ENCODE data around the gene MFSD2B.
"Not testable (repeated sequence)": the region's sequence is repeated elsewhere in the genome, so short reads cannot be mapped to it uniquely, and the experiment has no call there.

Gene MFSD2B

GRCh38 chr2:24022975-24023575 lies 13.2 kb downstream of the MFSD2B start:
- TF ChIP-seq CTCF (IDR thresholded peaks at IDR 0.05; ENCODE audit: control extremely low read depth, extremely low read depth, low read depth, missing control alignments) = no peak
- CTCF ChIA-PET = interaction anchor here (0.9 to 2.5 kb wide), 2 partner anchors 11 to 62 kb away, joined by 4 to 8 read pairs; partner anchors contain the start of gene TP53I3
- DNase-seq (ENCODE audit: extremely low spot score) = no peak
- POLR2A ChIA-PET = no interaction called here

- POLR2A ChIA-PET = no interaction called here
- no peak for TF ChIP-seq CTCF (IDR thresholded peaks at IDR 0.05; ENCODE audit: control extremely low read depth, extremely low read depth, low read depth, missing control alignments)
- no peak for DNase-seq (ENCODE audit: extremely low spot score)
- CTCF ChIA-PET = interaction anchor here (0.8 to 2.5 kb wide), 3 partner anchors 9 to 61 kb away, joined by 3 to 8 read pairs (median 4); partner anchors contain the start of gene TP53I3
Measured at GRCh38 chr2:24024018-24024417, 14.1 kb downstream of the MFSD2B start.

GRCh38 chr2:24024996-24025663 lies 15.2 kb downstream of the MFSD2B start:
- no peak for TF ChIP-seq CTCF (IDR thresholded peaks at IDR 0.05; ENCODE audit: control extremely low read depth, extremely low read depth, low read depth, missing control alignments)
- POLR2A ChIA-PET = interaction anchor here (0.6 kb wide), 1 partner anchor 12 kb away, joined by 4 read pairs; no protein-coding TSS in a partner anchor
- DNase-seq (ENCODE audit: extremely low spot score) = no peak
- CTCF ChIA-PET = interaction anchor here (0.8 to 1.7 kb wide), 3 partner anchors 7 to 59 kb away, joined by 3 to 5 read pairs (median 5); partner anchors contain the start of gene TP53I3

- DNase-seq (ENCODE audit: extremely low spot score) = no peak
- ChIA-PET POLR2A (no interaction called here), CTCF (interaction anchor here (0.8 to 1.7 kb wide), 5 partner anchors 10 to 99 kb away, joined by 3 to 5 read pairs (median 4); partner anchors contain the start of genes ATAD2B and TP53I3)
- TF ChIP-seq CTCF (IDR thresholded peaks at IDR 0.05; ENCODE audit: control extremely low read depth, extremely low read depth, low read depth, missing control alignments) = no peak
Measured at GRCh38 chr2:24026233-24026632, 16.3 kb downstream of the MFSD2B start.

- TF ChIP-seq CTCF (IDR thresholded peaks at IDR 0.05; ENCODE audit: control extremely low read depth, extremely low read depth, low read depth, missing control alignments) = no peak
- ChIA-PET POLR2A (interaction anchor here (1.0 kb wide), 1 partner anchor 9 kb away, joined by 3 read pairs; no protein-coding TSS in a partner anchor), CTCF (interaction anchor here (1.3 kb wide), 1 partner anchor 21 kb away, joined by 3 read pairs; no protein-coding TSS in a partner anchor)
- no peak for DNase-seq (ENCODE audit: extremely low spot score)
Measured at GRCh38 chr2:24038786-24039499, 29.1 kb downstream of the MFSD2B start.

- POLR2A ChIA-PET = no interaction called here
- TF ChIP-seq CTCF (IDR thresholded peaks at IDR 0.05; ENCODE audit: control extremely low read depth, extremely low read depth, low read depth, missing control alignments) = no peak
Measured at GRCh38 chr2:24040511-24040910, 30.6 kb downstream of the MFSD2B start.

GRCh38 chr2:24043133-24043532 lies 33.2 kb downstream of the MFSD2B start:
- POLR2A ChIA-PET; CTCF ChIA-PET; DNase-seq (ENCODE audit: extremely low spot score): not testable (repeated sequence)

More at GRCh38 chr2:24040511-24040910, 30.6 kb downstream of the MFSD2B start:
- no peak for DNase-seq (ENCODE audit: extremely low spot score)
- CTCF ChIA-PET = no interaction called here
